H1 (cell line): ENCODE data around the gene SEMA4D. TPM values are rescaled to one million over a fixed set of nuclear protein-coding genes. Genes with fewer than 3 reads are reported as not detected.

Experiments
- microRNA-seq, 2 experiments: library from miRNA; unstranded; fragments of <30 nt; microRNA quantifications; one replicate each; pipeline versions ENCODE4 to v1.2.0, GENCODE V29; 2016 to 2020; ENCODE audit warnings: borderline microRNAs expressed in 2 of 2, borderline number of aligned reads in 2 of 2, borderline replicate concordance in 1 of 2
- polyA plus RNA-seq, 7 experiments: library from polyadenylated mRNA; depleted of rRNA in 3 of 7; stranded (reverse) in 5 of 7; unstranded in 2 of 7; fragments of >200 nt in 5 of 7; fragments of 200-250 nt in 2 of 7; gene quantifications; 1 replicate in 5 of 7; 2 replicates in 1 of 7; 4 replicates in 1 of 7; pipeline versions ENCODE4 v1.2.1 to v1.2.3, GENCODE V29; 2011 to 2013; ENCODE audit warnings: missing spikeins in 2 of 7, mixed read lengths in 2 of 7
- small RNA-seq: library from polyadenylated mRNA; stranded (forward); fragments of <200 nt; extraction: miRNeasy Mini kit (QIAGEN cat#:217004); gene quantifications from one replicate; pipeline ENCODE3, GENCODE V24; 2013; ENCODE audit not compliant: insufficient read depth
- total RNA-seq: library from RNA; stranded (reverse); fragmentation: NEBNext Ultra II Directional; extraction: Animal tissue kit (Norgen Biotek cat#: 25700); gene quantifications from 2 replicates; pipeline ENCODE4 v1.2.1, GENCODE V29; 2021

The SEMA4D gene
- total and polyA plus RNA-seq, 2 of the 8 experiments (the other 6 are each of a cell fraction or from before 2014, with no cell fraction given): 21.0 to 70.4 TPM

Small RNA genes lying within 50 kb of the gene (microRNA-seq; reads per million reads assigned to microRNA genes)
- 0 reads per million in 2 experiments for gene MIR3153

Small RNA genes lying within 50 kb of the gene (small RNA-seq; reads per million reads assigned to genes)
- 0.51 reads per million for gene MIR3153

Other genes starting within 250 kb of the SEMA4D start
- gene CKS2, start 186.9 kb downstream of the SEMA4D start, total RNA-seq: 320 and 337 TPM in 2 replicates
- 595 and 689 TPM in 2 replicates for gene CKS2, start 186.9 kb downstream of the SEMA4D start, polyA plus RNA-seq (2011; rRNA removed)
- gene SECISBP2, start 179.6 kb downstream of the SEMA4D start, total RNA-seq: 58.4 and 61.7 TPM in 2 replicates
- gene SECISBP2, start 179.6 kb downstream of the SEMA4D start, polyA plus RNA-seq (2011; rRNA removed): 36.4 and 39.0 TPM in 2 replicates
- 7.0 and 9.2 TPM in 2 replicates for gene GADD45G, start 106.9 kb upstream of the SEMA4D start, total RNA-seq
- gene GADD45G, start 106.9 kb upstream of the SEMA4D start, polyA plus RNA-seq (2011; rRNA removed): 11.4 and 20.7 TPM in 2 replicates